Common myeloid progenitor, CD34-positive (primary cell): ENCODE data around the gene PSME3IP1.

Source experiments
- CTCF ChIA-PET: fragments of 350-600 bp; sonication (Branson Sonifier 250); formaldehyde crosslinking; loops from one replicate; lab custom pipeline; 2021; ENCODE audit warnings: antibody characterized with exemption; lab: Charles Lee
- POLR2A ChIA-PET: fragments of 350-600 bp; sonication (Branson Sonifier 250); formaldehyde crosslinking; loops from one replicate; lab custom pipeline; 2021; ENCODE audit warnings: antibody characterized with exemption; lab: Charles Lee
- DNase-seq, 3 donors: peaks; one replicate each; pipeline versions ENCODE4 v3.0.0 to v3.0.0-alpha.2; 2013
- H3K27ac ChIP-seq, 2 experiments: 1 replicate in 1 of 2; 2 replicates in 1 of 2; pipeline ENCODE4 v1.7.0; 2013; ENCODE audit warnings: inconsistent platforms in 2 of 2, low read length in 2 of 2, mild to moderate bottlenecking in 2 of 2, low read depth in 1 of 2, moderate library complexity in 1 of 2; ENCODE audit not compliant: severe bottlenecking in 2 of 2, insufficient read depth in 1 of 2, poor library complexity in 1 of 2
- H3K27me3 ChIP-seq, 5 experiments: replicated peaks in 2 of 5; 1 replicate in 3 of 5; 2 replicates in 2 of 5; pipeline versions ENCODE4 v1.6.1 to v1.7.0; 2013; ENCODE audit warnings: low read length in 4 of 5, mild to moderate bottlenecking in 2 of 5, moderate library complexity in 2 of 5, inconsistent platforms in 1 of 5; ENCODE audit not compliant: insufficient read depth in 5 of 5, control insufficient read depth in 4 of 5
- H3K36me3 ChIP-seq, 4 experiments: 1 replicate in 2 of 4; 2 replicates in 2 of 4; pipeline versions ENCODE4 v1.6.1 to v1.7.0; 2013; ENCODE audit warnings: low read length in 3 of 4, control low read depth in 1 of 4, mild to moderate bottlenecking in 1 of 4; ENCODE audit not compliant: control insufficient read depth in 4 of 4, insufficient read depth in 4 of 4
- H3K4me1 ChIP-seq, 4 experiments: 1 replicate in 3 of 4; 2 replicates in 1 of 4; pipeline versions ENCODE4 v1.6.1 to v1.7.1; 2013; ENCODE audit warnings: low read length in 3 of 4, mild to moderate bottlenecking in 3 of 4, control low read depth in 1 of 4, inconsistent platforms in 1 of 4, moderate library complexity in 1 of 4; ENCODE audit not compliant: control insufficient read depth in 4 of 4, insufficient read depth in 4 of 4; ENCODE audit errors: control extremely low read depth in 1 of 4
- H3K4me3 ChIP-seq, 7 experiments: 1 replicate in 4 of 7; 2 replicates in 3 of 7; pipeline versions ENCODE4 v1.5.1 to v1.7.0; 2013; ENCODE audit warnings: mild to moderate bottlenecking in 7 of 7, low read length in 6 of 7, moderate library complexity in 6 of 7, inconsistent platforms in 2 of 7, low read depth in 2 of 7, control low read depth in 1 of 7; ENCODE audit not compliant: insufficient read depth in 4 of 7, control insufficient read depth in 1 of 7; ENCODE audit errors: extremely low read depth in 1 of 7
- H3K9me3 ChIP-seq, 5 experiments: 1 replicate in 4 of 5; 2 replicates in 1 of 5; pipeline versions ENCODE4 v1.6.1 to v1.7.1; 2013; ENCODE audit warnings: low read length in 4 of 5, mild to moderate bottlenecking in 2 of 5, inconsistent platforms in 1 of 5, low read depth in 1 of 5, moderate library complexity in 1 of 5; ENCODE audit not compliant: control insufficient read depth in 4 of 5, insufficient read depth in 2 of 5; ENCODE audit errors: control extremely low read depth in 1 of 5
- WGBS: methylation state at CpG from one replicate; pipeline ENCODE4 v1.1.5; 2013; ENCODE audit not compliant: insufficient coverage; 5-methylcytosine and 5-hydroxymethylcytosine counted together

PSME3IP1 gene

GRCh38 chr16:57172721-57173290, 13.0 kb downstream of the PSME3IP1 start:
- ChIA-PET CTCF (interaction anchor here (1.3 to 2.1 kb wide), 2 partner anchors 80 to 89 kb away, joined by 3 to 10 read pairs; partner anchors contain the start of gene CPNE2), POLR2A (no interaction called here)
- Histone ChIP-seq H3K4me3 (no peak overlapping the region), H3K9me3 (no peaks in the 10 kb centered on the region), H3K27ac (no peak overlapping the region), H3K36me3 (peaks cover 14 to 45% (median 29%) of the 10 kb centered on the region in 4 experiments), H3K4me1 (peaks cover 0 to 1% (median 0%) of the 10 kb centered on the region in 4 experiments), H3K27me3 (no peaks in the 10 kb centered on the region)
- no peak for DNase-seq
- 92% methylated on average over 4 of the region's 5 CpGs for WGBS

DNA sequence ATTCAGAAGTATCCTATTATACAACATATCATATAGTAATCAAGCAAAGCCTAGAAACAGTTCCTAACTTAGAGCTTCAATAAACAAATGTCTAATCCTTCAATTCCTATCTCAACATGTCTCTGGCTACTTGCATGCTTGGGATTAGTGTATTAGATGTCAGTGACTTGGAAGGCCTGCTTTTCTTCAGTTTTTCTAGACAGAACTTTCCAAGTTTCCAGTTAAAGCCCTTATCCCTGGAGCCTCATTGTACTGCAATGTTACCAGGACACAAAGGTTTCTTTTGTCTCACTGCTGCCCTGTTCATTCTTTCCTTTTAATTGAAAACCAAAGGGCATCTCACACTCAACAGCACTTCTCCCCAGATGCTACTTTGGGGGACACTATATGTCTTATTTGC, 16.5 kb downstream of the PSME3IP1 start:
- peaks cover 27 to 66% (median 46%) of the 10 kb centered on the region in 4 experiments for H3K36me3 ChIP-seq
- no peaks in the 10 kb centered on the region for H3K9me3 ChIP-seq
- H3K27ac ChIP-seq: no peak overlapping the region
- DNase-seq: no peak
- no peaks in the 10 kb centered on the region for H3K27me3 ChIP-seq
- no peak overlapping the region for H3K4me3 ChIP-seq
- peaks cover 0 to 8% (median 0%) of the 10 kb centered on the region in 4 experiments for H3K4me1 ChIP-seq
- CTCF ChIA-PET: interaction anchor here (0.9 to 8.1 kb wide), 6 partner anchors 7 to 85 kb away, joined by 4 to 104 read pairs (median 6); partner anchors contain the start of gene PSME3IP1
- POLR2A ChIA-PET: no interaction called here

GRCh38 chr16:57167953-57168352, 17.9 kb downstream of the PSME3IP1 start:
- ChIA-PET CTCF (interaction anchor here (0.7 to 8.1 kb wide), 11 partner anchors 9 to 206 kb away, joined by 3 to 104 read pairs (median 3); partner anchors contain the start of gene CPNE2), POLR2A (no interaction called here)
- Histone ChIP-seq H3K27ac (no peak overlapping the region), H3K27me3 (no peaks in the 10 kb centered on the region), H3K4me3 (no peak overlapping the region), H3K36me3 (peaks cover 25 to 75% (median 52%) of the 10 kb centered on the region in 4 experiments), H3K4me1 (peaks cover 0 to 8% (median 0%) of the 10 kb centered on the region in 4 experiments), H3K9me3 (no peaks in the 10 kb centered on the region)
- DNase-seq: peak; percentile 83 to 91 (median 90)
- 0% methylated on average over 1 of the region's 4 CpGs for WGBS

DNA sequence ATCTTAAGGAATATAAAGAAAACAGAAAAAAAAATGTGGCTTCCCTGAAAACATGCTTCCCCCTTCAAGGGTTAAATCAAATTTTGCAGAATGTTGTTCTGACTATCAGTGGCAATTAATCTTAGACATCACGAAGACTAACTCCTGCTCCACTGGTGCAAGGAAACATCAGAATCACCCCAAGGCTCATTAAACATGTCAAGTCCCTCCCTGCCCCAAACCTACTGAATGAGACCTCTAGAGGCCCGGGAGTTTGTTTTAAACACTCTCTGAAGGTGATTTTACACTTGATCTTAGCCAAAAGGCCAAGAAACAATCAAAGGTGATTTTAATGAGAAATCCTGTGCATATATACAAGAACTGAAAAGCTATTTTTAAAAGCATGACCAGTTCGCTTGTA, 18.3 kb downstream of the PSME3IP1 start:
- H3K27ac ChIP-seq: no peak overlapping the region
- H3K9me3 ChIP-seq: no peaks in the 10 kb centered on the region
- peaks cover 23 to 71% (median 50%) of the 10 kb centered on the region in 4 experiments for H3K36me3 ChIP-seq

GRCh38 chr16:57166951-57167350, 18.9 kb downstream of the PSME3IP1 start:
- H3K27ac ChIP-seq: no peak overlapping the region
- no peaks in the 10 kb centered on the region for H3K9me3 ChIP-seq
- peaks cover 20 to 68% (median 50%) of the 10 kb centered on the region in 4 experiments for H3K36me3 ChIP-seq
- no peaks in the 10 kb centered on the region for H3K27me3 ChIP-seq
- ChIA-PET CTCF (interaction anchor here (0.6 to 8.1 kb wide), 15 partner anchors 8 to 203 kb away, joined by 3 to 104 read pairs (median 3); partner anchors contain the start of genes PSME3IP1 and RSPRY1), POLR2A (no interaction called here)
- WGBS: 88% methylated on average over 5 of the region's 7 CpGs
- DNase-seq: no peak
- H3K4me1 ChIP-seq: peaks cover 0 to 8% (median 0%) of the 10 kb centered on the region in 4 experiments
- H3K4me3 ChIP-seq: no peak overlapping the region

More for the DNA sequence above, 18.3 kb downstream of the PSME3IP1 start:
- 81% methylated on average over 3 of the region's 3 CpGs for WGBS
- H3K27me3 ChIP-seq: no peaks in the 10 kb centered on the region
- peaks cover 0 to 8% (median 0%) of the 10 kb centered on the region in 4 experiments for H3K4me1 ChIP-seq
- no peak overlapping the region for H3K4me3 ChIP-seq
- ChIA-PET POLR2A (no interaction called here), CTCF (interaction anchor here (0.7 to 8.1 kb wide), 11 partner anchors 8 to 205 kb away, joined by 3 to 104 read pairs (median 3); partner anchors contain the start of gene CPNE2)
- DNase-seq: no peak

GRCh38 chr16:57166451-57166850, 19.4 kb downstream of the PSME3IP1 start:
- peaks cover 0 to 8% (median 0%) of the 10 kb centered on the region in 4 experiments for H3K4me1 ChIP-seq
- H3K4me3 ChIP-seq: no peak overlapping the region
- no peak overlapping the region for H3K27ac ChIP-seq
- no peaks in the 10 kb centered on the region for H3K9me3 ChIP-seq
- H3K36me3 ChIP-seq: peaks cover 15 to 68% (median 47%) of the 10 kb centered on the region in 4 experiments
- POLR2A ChIA-PET: no interaction called here
- H3K27me3 ChIP-seq: no peaks in the 10 kb centered on the region
- CTCF ChIA-PET: interaction anchor here (0.6 to 8.1 kb wide), 14 partner anchors 9 to 141 kb away, joined by 3 to 104 read pairs (median 3); partner anchors contain the start of genes PSME3IP1 and RSPRY1
- no peak for DNase-seq

DNA sequence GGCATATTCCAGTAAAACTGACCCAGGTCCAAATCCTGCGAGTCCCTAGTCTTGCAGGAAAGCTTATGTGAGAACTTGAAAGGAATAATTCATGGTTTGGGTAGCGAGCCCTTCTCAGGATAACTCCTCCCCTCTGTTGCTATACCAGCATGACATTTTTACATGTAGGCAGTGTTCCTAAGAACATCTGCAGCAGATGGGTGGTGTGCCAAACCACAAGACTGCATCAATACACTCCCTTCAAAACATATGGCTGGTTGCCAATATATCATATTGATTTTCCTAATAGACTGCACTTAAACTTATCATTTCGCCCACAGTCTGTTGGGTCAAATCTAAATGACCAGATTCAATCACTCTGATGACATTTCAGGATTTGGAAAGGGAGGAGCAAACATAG, 19.9 kb downstream of the PSME3IP1 start:
- ChIA-PET POLR2A (no interaction called here), CTCF (interaction anchor here (0.8 to 8.1 kb wide), 8 partner anchors 9 to 140 kb away, joined by 3 to 104 read pairs (median 4); no protein-coding TSS in a partner anchor)
- Histone ChIP-seq H3K9me3 (no peaks in the 10 kb centered on the region), H3K4me1 (peaks cover 0 to 10% (median 2%) of the 10 kb centered on the region in 4 experiments), H3K36me3 (peaks cover 13 to 63% (median 44%) of the 10 kb centered on the region in 4 experiments), H3K27ac (no peak overlapping the region), H3K4me3 (no peak overlapping the region), H3K27me3 (no peaks in the 10 kb centered on the region)
- peak in 1 of 3 donors; percentile 23 for DNase-seq
- WGBS: 90% methylated on average over 1 of the region's 3 CpGs
